GM12873 (cell line): ENCODE results near the gene MAGEB3.

Source experiments
- TF ChIP-seq, protein P1 (sequence below): IDR thresholded peaks from 2 replicates; pipeline ENCODE4 v1.5.1; 2012; ENCODE audit warnings: low read depth, mild to moderate bottlenecking, moderate library complexity, low read length, control low read depth; ENCODE audit not compliant: insufficient read depth; ENCODE audit errors: missing control alignments

MAGEB3 gene

GRCh38 chrX:30248854-30249253 lies 18.4 kb downstream of the MAGEB3 start:
- TF ChIP-seq, protein P1, sequence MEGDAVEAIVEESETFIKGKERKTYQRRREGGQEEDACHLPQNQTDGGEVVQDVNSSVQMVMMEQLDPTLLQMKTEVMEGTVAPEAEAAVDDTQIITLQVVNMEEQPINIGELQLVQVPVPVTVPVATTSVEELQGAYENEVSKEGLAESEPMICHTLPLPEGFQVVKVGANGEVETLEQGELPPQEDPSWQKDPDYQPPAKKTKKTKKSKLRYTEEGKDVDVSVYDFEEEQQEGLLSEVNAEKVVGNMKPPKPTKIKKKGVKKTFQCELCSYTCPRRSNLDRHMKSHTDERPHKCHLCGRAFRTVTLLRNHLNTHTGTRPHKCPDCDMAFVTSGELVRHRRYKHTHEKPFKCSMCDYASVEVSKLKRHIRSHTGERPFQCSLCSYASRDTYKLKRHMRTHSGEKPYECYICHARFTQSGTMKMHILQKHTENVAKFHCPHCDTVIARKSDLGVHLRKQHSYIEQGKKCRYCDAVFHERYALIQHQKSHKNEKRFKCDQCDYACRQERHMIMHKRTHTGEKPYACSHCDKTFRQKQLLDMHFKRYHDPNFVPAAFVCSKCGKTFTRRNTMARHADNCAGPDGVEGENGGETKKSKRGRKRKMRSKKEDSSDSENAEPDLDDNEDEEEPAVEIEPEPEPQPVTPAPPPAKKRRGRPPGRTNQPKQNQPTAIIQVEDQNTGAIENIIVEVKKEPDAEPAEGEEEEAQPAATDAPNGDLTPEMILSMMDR: no peak

GRCh38 chrX:30253257-30253656 lies 22.8 kb downstream of the MAGEB3 start:
- TF ChIP-seq, protein P1: no peak

- TF ChIP-seq, protein P1: no peak
Observed at GRCh38 chrX:30259927-30260326, 29.5 kb downstream of the MAGEB3 start.

DNA sequence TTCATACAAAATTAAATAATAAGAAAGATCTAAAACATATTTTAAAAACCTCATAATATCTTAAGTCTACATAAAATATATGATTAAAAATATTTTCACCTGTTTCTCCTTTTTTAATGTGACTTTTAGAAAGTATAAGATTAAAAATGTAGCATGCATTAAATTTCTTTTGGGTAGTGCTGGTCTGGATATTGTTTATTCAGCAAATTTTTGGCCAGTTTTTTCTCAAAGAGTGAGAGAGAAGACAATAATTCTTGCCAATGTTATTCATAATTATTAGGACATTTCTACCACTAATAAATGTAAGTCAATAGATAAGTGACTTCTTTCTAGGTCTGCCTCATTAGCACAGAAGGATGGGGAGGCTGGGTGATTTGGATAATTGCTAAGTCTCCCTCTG lies 30.6 kb downstream of the MAGEB3 start:
- TF ChIP-seq, protein P1: no peak

GRCh38 chrX:30262763-30263162 lies 32.3 kb downstream of the MAGEB3 start:
- TF ChIP-seq, protein P1: no peak

DNA sequence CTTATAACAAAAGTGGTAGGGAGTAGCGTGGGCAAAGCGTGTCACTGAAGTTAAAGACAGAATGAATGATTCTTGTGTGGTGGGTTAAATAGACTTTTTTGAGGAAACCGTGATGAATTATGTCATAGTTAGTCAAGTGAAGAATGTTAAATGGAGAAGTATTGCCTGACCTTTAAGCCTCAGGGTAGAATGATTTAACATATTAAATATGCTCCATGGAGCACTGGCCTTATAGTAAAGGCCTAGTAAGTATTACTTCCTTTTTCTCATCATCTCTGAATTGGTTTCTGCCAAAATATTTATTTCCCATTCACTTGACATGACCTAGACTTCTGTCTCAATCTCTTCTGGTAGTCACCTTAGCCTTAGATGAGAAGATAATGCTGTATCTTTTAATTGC lies 40.2 kb downstream of the MAGEB3 start:
- TF ChIP-seq, protein P1: no peak

GRCh38 chrX:30275498-30275897 lies 45.0 kb downstream of the MAGEB3 start:
- TF ChIP-seq, protein P1: no peak
